Uterus (tissue), 4 donors: ENCODE data around the gene SKIDA1. TPM values are rescaled to one million over a fixed set of nuclear protein-coding genes. Genes with fewer than 3 reads are reported as not detected.

Experiments used
- DNase-seq, 2 donors: peaks; one replicate each; pipeline ENCODE4 v3.0.0-alpha.2; 2019 to 2020
- H3K27ac ChIP-seq, 2 donors: fragments of 200-600 bp; sonication (generic); 1 replicate in 1 of 2; 2 replicates in 1 of 2; pipeline ENCODE4 v1.5.1; 2016 to 2018
- H3K27me3 ChIP-seq, 2 donors: fragments of 200-600 bp; sonication (generic); one replicate each; pipeline ENCODE4 v1.5.1; 2018 to 2019; ENCODE audit warnings: control low read depth in 1 of 2
- H3K36me3 ChIP-seq, 2 donors: fragments of 200-600 bp; sonication (generic); one replicate each; pipeline ENCODE4 v1.5.1; 2019; ENCODE audit warnings: control low read depth in 1 of 2
- H3K4me1 ChIP-seq, 2 donors: fragments of 200-600 bp; sonication (generic); one replicate each; pipeline ENCODE4 v1.5.1; 2018 to 2019; ENCODE audit warnings: control low read depth in 1 of 2
- H3K4me3 ChIP-seq, 2 donors: fragments of 200-600 bp; sonication (generic); 1 replicate in 1 of 2; 2 replicates in 1 of 2; pipeline ENCODE4 v1.5.1; 2018 to 2019; ENCODE audit warnings: mild to moderate bottlenecking in 1 of 2
- H3K9me3 ChIP-seq, 2 donors: fragments of 200-600 bp; sonication (generic); one replicate each; pipeline ENCODE4 v1.5.1; 2019; ENCODE audit warnings: control low read depth in 1 of 2
- CTCF ChIP-seq, 4 experiments: fragments of 200-600 bp in 2 of 4; fragments of 450-650 bp in 2 of 4; sonication (generic) in 2 of 4; IDR thresholded peaks; one replicate each; pipeline ENCODE4 v1.5.1; 2016 to 2019; ENCODE audit warnings: antibody characterized with exemption in 4 of 4, mild to moderate bottlenecking in 2 of 4, moderate library complexity in 1 of 4
- POLR2A ChIP-seq, 2 donors: fragments of 450-650 bp; IDR thresholded peaks; one replicate each; pipeline ENCODE4 v1.6.1; 2016; ENCODE audit warnings: antibody characterized with exemption in 2 of 2, mild to moderate bottlenecking in 1 of 2, moderate library complexity in 1 of 2
- intact Hi-C: fragments of 100-400 bp; cut with DNase I; formaldehyde crosslinking; loops from one replicate; pipeline ENCODE4 v1.15.1; 2023; ENCODE audit warnings: low total_unique reads
- total RNA-seq, 4 donors: library from RNA; depleted of rRNA in 3 of 4; stranded (reverse); fragments of >200 nt in 3 of 4; gene quantifications; one replicate each; pipeline versions ENCODE4 v1.1.0 to v1.2.4, GENCODE V29; 2014 to 2023
- donor health status: DM: yes; HTN: yes; CAD: no.

SKIDA1 gene
- total RNA-seq, 4 donors from 2014 or later = 0.26 to 4.9 (median 1.6) TPM; not detected in 1

DNA sequence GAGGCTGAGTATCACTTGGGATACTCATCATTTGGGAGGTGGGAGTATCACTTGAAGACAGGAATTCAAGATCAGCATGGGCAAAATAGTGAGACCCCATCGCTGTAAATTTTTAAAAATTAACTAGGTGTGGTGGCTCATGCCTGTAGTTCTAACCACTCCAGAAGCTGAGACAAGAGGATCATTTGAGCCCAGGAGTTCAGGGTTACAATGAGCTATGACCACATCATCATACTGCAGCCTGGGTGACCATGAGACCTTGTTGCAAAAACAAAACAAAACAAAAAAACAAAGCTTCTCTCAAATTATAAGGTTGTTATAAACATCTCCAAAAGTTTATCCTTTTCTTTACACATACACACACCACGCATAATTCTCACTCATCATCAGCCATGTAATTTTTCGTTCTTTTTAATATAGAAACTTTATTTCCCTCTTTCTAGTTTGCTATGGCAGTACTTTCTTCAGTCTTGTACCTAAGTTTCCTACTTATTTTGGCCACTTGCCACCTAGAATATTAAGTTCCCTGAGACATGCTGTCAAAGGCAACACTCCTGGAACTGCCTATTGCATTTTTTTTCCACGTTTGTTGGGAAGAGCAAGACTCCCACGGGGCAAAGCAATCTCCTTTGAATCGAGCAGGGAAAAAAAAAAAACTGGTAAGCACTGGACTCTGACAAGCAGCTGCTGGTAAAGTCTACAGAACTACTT is 37.1 kb downstream of the SKIDA1 start:
- intact Hi-C loops = no loop called here
- TF ChIP-seq CTCF (IDR thresholded peaks at IDR 0.05) = no peak
- no peak for TF ChIP-seq POLR2A (IDR thresholded peaks at IDR 0.05)
- Histone ChIP-seq H3K27ac (no peak overlapping the region), H3K27me3 (no peaks in the 10 kb centered on the region), H3K4me3 (no peak overlapping the region), H3K4me1 (no peaks in the 10 kb centered on the region), H3K9me3 (no peaks in the 10 kb centered on the region), H3K36me3 (no peaks in the 10 kb centered on the region)
- no peak for DNase-seq

GRCh38 chr10:21487416-21488180 is 37.9 kb downstream of the SKIDA1 start:
- DNase-seq = no peak
- H3K9me3 ChIP-seq = no peaks in the 10 kb centered on the region
- no peaks in the 10 kb centered on the region for H3K27me3 ChIP-seq
- no peaks in the 10 kb centered on the region for H3K4me1 ChIP-seq
- intact Hi-C loops = no loop called here
- TF ChIP-seq POLR2A (IDR thresholded peaks at IDR 0.05) = no peak
- no peak for TF ChIP-seq CTCF (IDR thresholded peaks at IDR 0.05)
- no peak overlapping the region for H3K4me3 ChIP-seq
- no peaks in the 10 kb centered on the region for H3K36me3 ChIP-seq
- H3K27ac ChIP-seq = no peak overlapping the region

DNA sequence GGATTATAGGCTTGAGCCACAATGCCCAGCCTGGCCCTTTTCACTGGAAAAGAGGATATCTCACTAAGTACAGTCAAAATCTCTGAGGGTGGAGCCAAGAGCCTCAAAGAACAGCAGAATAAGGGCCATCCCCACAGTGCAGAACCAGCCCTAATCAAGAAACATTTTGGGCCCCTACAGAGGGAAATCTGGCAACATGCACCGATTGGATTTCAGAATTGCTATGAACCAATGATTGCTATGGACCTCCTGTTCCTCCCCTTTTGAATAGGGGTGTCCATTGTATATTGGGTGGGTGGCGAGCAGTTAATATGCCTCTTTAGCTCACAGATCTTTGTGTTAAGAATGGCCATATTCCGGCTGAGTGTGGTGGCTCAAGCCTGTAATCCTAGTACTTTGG is 42.7 kb downstream of the SKIDA1 start:
- H3K36me3 ChIP-seq = no peaks in the 10 kb centered on the region
- H3K27ac ChIP-seq = no peak overlapping the region
- DNase-seq = no peak
- TF ChIP-seq CTCF (IDR thresholded peaks at IDR 0.05) (no peak), POLR2A (IDR thresholded peaks at IDR 0.05) (no peak)
- H3K4me1 ChIP-seq = no peaks in the 10 kb centered on the region
- H3K9me3 ChIP-seq = no peaks in the 10 kb centered on the region
- intact Hi-C loops = no loop called here
- no peak overlapping the region for H3K4me3 ChIP-seq
- H3K27me3 ChIP-seq = no peaks in the 10 kb centered on the region

GRCh38 chr10:21481407-21481806 is 44.1 kb downstream of the SKIDA1 start:
- no peak for TF ChIP-seq CTCF (IDR thresholded peaks at IDR 0.05)
- no peak for TF ChIP-seq POLR2A (IDR thresholded peaks at IDR 0.05)
- intact Hi-C loops = no loop called here
- H3K27me3 ChIP-seq = no peaks in the 10 kb centered on the region
- no peak overlapping the region for H3K4me3 ChIP-seq
- no peak for DNase-seq
- no peak overlapping the region for H3K27ac ChIP-seq
- no peaks in the 10 kb centered on the region for H3K9me3 ChIP-seq
- no peaks in the 10 kb centered on the region for H3K4me1 ChIP-seq
- H3K36me3 ChIP-seq = no peaks in the 10 kb centered on the region
